Astrocyte (in vitro differentiated cells and primary cell): ENCODE measurements around the gene ZNF845. TPM values are rescaled to one million over a fixed set of nuclear protein-coding genes. Genes with fewer than 3 reads are reported as not detected.
"Not testable (repeated sequence)": the region's sequence is repeated elsewhere in the genome, so short reads cannot be mapped to it uniquely, and the experiment has no call there.

Source experiments
- DNase-seq: peaks from one replicate; pipeline ENCODE4 v3.0.0-alpha.2; 2010; ENCODE audit warnings: low read depth
- FAIRE-seq: peaks from 2 replicates; lab custom pipeline; 2011; peaks lifted over from hg19 to GRCh38; lab: Jason Lieb, UNC
- H2AFZ ChIP-seq: 2 replicates; pipeline ENCODE4 v1.6.0; 2012; ENCODE audit warnings: low read depth, low read length, inconsistent platforms
- H3K27ac ChIP-seq: 2 replicates; pipeline ENCODE4 v1.5.1; 2011; ENCODE audit warnings: low read depth, low read length, inconsistent platforms
- H3K27me3 ChIP-seq: 2 replicates; pipeline ENCODE4 v1.6.0; 2011; ENCODE audit warnings: low read length, inconsistent platforms; ENCODE audit not compliant: insufficient read depth
- H3K36me3 ChIP-seq: 2 replicates; pipeline ENCODE4 v1.5.1; 2011; ENCODE audit warnings: low read length, inconsistent platforms; ENCODE audit not compliant: insufficient read depth
- H3K4me1 ChIP-seq: 2 replicates; pipeline ENCODE4 v1.5.1; 2011; ENCODE audit warnings: low read length, inconsistent platforms; ENCODE audit not compliant: insufficient read depth
- H3K4me2 ChIP-seq: 2 replicates; pipeline ENCODE4 v1.6.0; 2012; ENCODE audit warnings: low read length, inconsistent platforms
- H3K4me3 ChIP-seq: 2 replicates; pipeline ENCODE4 v1.5.1; 2011; ENCODE audit warnings: low read depth, mild to moderate bottlenecking, low read length, inconsistent platforms; ENCODE audit not compliant: insufficient read depth
- H3K79me2 ChIP-seq: 2 replicates; pipeline ENCODE4 v1.6.0; 2012; ENCODE audit warnings: mild to moderate bottlenecking, low read length, inconsistent platforms; ENCODE audit not compliant: insufficient read depth
- H3K9ac ChIP-seq: 2 replicates; pipeline ENCODE4 v1.6.0; 2012; ENCODE audit warnings: mild to moderate bottlenecking, low read length, inconsistent platforms
- H3K9me3 ChIP-seq: 2 replicates; pipeline ENCODE4 v1.5.1; 2012; ENCODE audit warnings: low read depth, mild to moderate bottlenecking, low read length, inconsistent platforms; ENCODE audit not compliant: insufficient read depth
- H4K20me1 ChIP-seq: 2 replicates; pipeline ENCODE4 v1.6.0; 2012; ENCODE audit warnings: low read length, inconsistent platforms; ENCODE audit not compliant: insufficient read depth
- H3K27ac Mint-ChIP-seq: one replicate; pipeline ENCODE4 v1.8.0; 2021; ENCODE audit warnings: mild to moderate bottlenecking, mixed read lengths; ENCODE audit not compliant: unreplicated experiment
- H3K27me3 Mint-ChIP-seq: one replicate; pipeline ENCODE4 v1.8.0; 2021; ENCODE audit warnings: low read depth, mixed read lengths; ENCODE audit not compliant: unreplicated experiment
- H3K36me3 Mint-ChIP-seq: one replicate; pipeline ENCODE4 v1.8.0; 2021; ENCODE audit warnings: low read depth, mixed read lengths; ENCODE audit not compliant: unreplicated experiment
- H3K4me1 Mint-ChIP-seq: one replicate; pipeline ENCODE4 v1.8.0; 2021; ENCODE audit warnings: low read depth, mixed read lengths; ENCODE audit not compliant: unreplicated experiment
- H3K4me3 Mint-ChIP-seq: one replicate; pipeline ENCODE4 v1.8.0; 2021; ENCODE audit warnings: mild to moderate bottlenecking, moderate library complexity, mixed read lengths; ENCODE audit not compliant: unreplicated experiment
- H3K9me3 Mint-ChIP-seq: one replicate; pipeline ENCODE4 v1.8.0; 2021; ENCODE audit warnings: mild to moderate bottlenecking, mixed read lengths; ENCODE audit not compliant: unreplicated experiment
- CTCF ChIP-seq: IDR thresholded peaks from 2 replicates; pipeline ENCODE4 v1.5.1; 2011; ENCODE audit warnings: low read depth, mild to moderate bottlenecking, inconsistent platforms, low read length, moderate library complexity; ENCODE audit not compliant: insufficient read depth
- EZH2 ChIP-seq: IDR thresholded peaks from 2 replicates; pipeline ENCODE4 v1.6.1; 2012; ENCODE audit warnings: mild to moderate bottlenecking, low read length, inconsistent platforms; ENCODE audit not compliant: insufficient read depth
- total RNA-seq: library from RNA; stranded (reverse); gene quantifications from 2 replicates; pipeline ENCODE4 v1.2.1, GENCODE V29; 2021

The ZNF845 gene
- total RNA-seq, 1 donor from 2014 or later = 6.3 TPM

- no peaks in the 10 kb centered on the region for H3K27me3 Mint-ChIP-seq
- H3K9me3 Mint-ChIP-seq = peaks cover 77% of the 10 kb centered on the region
- Histone ChIP-seq H3K4me1 (no peaks in the 10 kb centered on the region), H3K79me2 (no peaks in the 10 kb centered on the region), H3K4me3 (no peak overlapping the region), H2AFZ (no peak overlapping the region), H3K27ac (no peak overlapping the region), H3K36me3 (peaks cover 16% of the 10 kb centered on the region), H3K9me3 (peaks cover 36% of the 10 kb centered on the region), H3K27me3 (no peaks in the 10 kb centered on the region), H3K9ac (no peak overlapping the region), H4K20me1 (no peaks in the 10 kb centered on the region), H3K4me2 (no peak overlapping the region)
- no peak overlapping the region for H3K27ac Mint-ChIP-seq
- no peak for TF ChIP-seq EZH2
- TF ChIP-seq CTCF = no peak
- no peak overlapping the region for H3K4me3 Mint-ChIP-seq
- DNase-seq = no peak
- no peak for FAIRE-seq
- no peaks in the 10 kb centered on the region for H3K4me1 Mint-ChIP-seq
- H3K36me3 Mint-ChIP-seq = peaks cover 47% of the 10 kb centered on the region
These were observed 22.2 kb downstream of the ZNF845 start for GRCh38 chr19:53355739-53356138.

- no peaks in the 10 kb centered on the region for H4K20me1 ChIP-seq
- no peak overlapping the region for H3K27ac Mint-ChIP-seq
- peaks cover 55% of the 10 kb centered on the region for H3K9me3 Mint-ChIP-seq
These were observed 24.5 kb downstream of the ZNF845 start for GRCh38 chr19:53357821-53358581.

GRCh38 chr19:53360056-53360455, 26.5 kb downstream of the ZNF845 start:
- H3K4me1 Mint-ChIP-seq, FAIRE-seq: not testable (repeated sequence)

More at GRCh38 chr19:53357821-53358581, 24.5 kb downstream of the ZNF845 start:
- Histone ChIP-seq H3K79me2 (no peaks in the 10 kb centered on the region), H3K27me3 (no peaks in the 10 kb centered on the region), H3K27ac (no peak overlapping the region), H2AFZ (no peak overlapping the region), H3K4me3 (no peak overlapping the region), H3K9ac (no peak overlapping the region), H3K36me3 (no peaks in the 10 kb centered on the region), H3K9me3 (peaks cover 14% of the 10 kb centered on the region), H3K4me2 (no peak overlapping the region), H3K4me1 (no peaks in the 10 kb centered on the region)
- no peak overlapping the region for H3K4me3 Mint-ChIP-seq
- FAIRE-seq = no peak
- no peaks in the 10 kb centered on the region for H3K4me1 Mint-ChIP-seq
- TF ChIP-seq CTCF = no peak
- no peaks in the 10 kb centered on the region for H3K27me3 Mint-ChIP-seq
- DNase-seq = no peak
- H3K36me3 Mint-ChIP-seq = peaks cover 24% of the 10 kb centered on the region

More at GRCh38 chr19:53360056-53360455, 26.5 kb downstream of the ZNF845 start:
- H3K9ac ChIP-seq, H4K20me1 ChIP-seq, H3K27me3 ChIP-seq, H3K36me3 ChIP-seq, H3K4me2 ChIP-seq, H2AFZ ChIP-seq, H3K4me3 ChIP-seq, DNase-seq, H3K4me1 ChIP-seq, H3K9me3 ChIP-seq, H3K4me3 Mint-ChIP-seq, H3K27ac Mint-ChIP-seq, H3K79me2 ChIP-seq, H3K27ac ChIP-seq, H3K27me3 Mint-ChIP-seq: not testable (repeated sequence)
- Mint-ChIP-seq H3K36me3 (peaks cover 12% of the 10 kb centered on the region), H3K9me3 (peaks cover 38% of the 10 kb centered on the region)
